HL-60 (cell line): ENCODE results near the gene BTBD17.

Experiments used
- CTCF ChIP-seq: IDR thresholded peaks from one replicate; pipeline ENCODE4 v1.5.1; 2011; ENCODE audit warnings: low read length, control low read depth, inconsistent platforms; ENCODE audit not compliant: insufficient read depth
- POLR2AphosphoS5 ChIP-seq: IDR thresholded peaks from 2 replicates; pipeline ENCODE4 v1.6.1; 2012; ENCODE audit warnings: low read depth
- REST ChIP-seq: IDR thresholded peaks from 2 replicates; pipeline ENCODE4 v1.6.1; 2012; ENCODE audit warnings: low read depth; ENCODE audit not compliant: insufficient replicate concordance
- SPI1 ChIP-seq: IDR thresholded peaks from 2 replicates; pipeline ENCODE4 v1.6.1; 2012; ENCODE audit warnings: low read depth, mild to moderate bottlenecking, borderline replicate concordance

GRCh38 chr17:74374858-74375257, 13.2 kb upstream of the BTBD17 start:
- TF ChIP-seq REST (no peak), CTCF (no peak), SPI1 (no peak), POLR2AphosphoS5 (no peak)
